SH-SY5Y (cell line): ENCODE data around the gene CCSER1.

Experiments
- GATA2 ChIP-seq: IDR thresholded peaks from 2 replicates; pipeline ENCODE4 v1.6.1; 2011; ENCODE audit warnings: mild to moderate bottlenecking, low read depth, low read length
- GATA3 ChIP-seq: IDR thresholded peaks from 2 replicates; pipeline ENCODE4 v1.6.1; 2011; ENCODE audit warnings: low read depth, mild to moderate bottlenecking, low read length, moderate library complexity

DNA sequence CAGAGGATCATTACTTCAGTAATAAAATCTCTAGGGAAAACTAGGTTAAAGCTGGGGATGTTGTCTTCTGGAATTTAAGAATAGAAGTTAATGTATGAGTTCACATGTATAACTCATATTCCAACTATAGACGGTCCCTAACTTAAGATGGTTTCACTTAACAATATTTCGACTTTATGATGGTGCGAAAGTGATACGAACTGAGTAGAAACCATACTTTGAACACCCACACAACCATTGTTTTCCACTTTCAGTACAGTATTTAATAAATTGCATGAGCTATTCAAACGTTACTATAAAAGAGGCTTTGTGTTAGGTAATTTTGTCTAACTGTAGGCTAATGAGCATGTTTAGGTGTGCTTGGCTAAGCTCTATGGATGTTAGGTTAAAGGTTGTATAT is 38.7 kb downstream of the CCSER1 start:
- TF ChIP-seq GATA2 (no peak), GATA3 (no peak)
